ENCODE measurements around the gene MDP1. TPM values are rescaled to one million over a fixed set of nuclear protein-coding genes. Genes with fewer than 3 reads are reported as not detected.
A peak's percentile ranks its signal among the peaks of the same experiment; 100 is the strongest.

MDP1 gene
- polyA plus RNA-seq, 1 of the 3 experiments (the other 2 are of a cell fraction) = 36.7 TPM

GRCh38 chr14:24190416-24190815 lies 25.4 kb downstream of the MDP1 start:
- Histone ChIP-seq H3K4me2 (no peak overlapping the region), H4K20me1 (ENCODE audit: insufficient read depth) (no peaks in the 10 kb centered on the region), H3K4me1 (ENCODE audit: control insufficient read depth in 1 of 2, insufficient read depth in 2 of 2, low read depth in 1 of 2, low read length in 1 of 2) (peaks cover 16 to 28% of the 10 kb centered on the region in 2 experiments), H3K9me2 (no peaks in the 10 kb centered on the region), H3F3A (replicated peaks; ENCODE audit: insufficient read depth) (peaks cover 13% of the 10 kb centered on the region), H3K36me3 (replicated peaks in 1 of 2; ENCODE audit: control insufficient read depth in 1 of 2, insufficient read depth in 2 of 2, low read length in 1 of 2) (peaks cover 34 to 45% of the 10 kb centered on the region in 2 experiments), H3K9ac (no peak overlapping the region), H3K27me3 (ENCODE audit: insufficient read depth) (no peaks in the 10 kb centered on the region), H3K27ac (ENCODE audit: low read depth in 2 of 2, low read length in 1 of 2) (no peak overlapping the region), H3K4me3 (ENCODE audit: low read depth in 2 of 2, low read length in 1 of 2) (no peak overlapping the region), H2AFZ (ENCODE audit: low read depth) (no peak overlapping the region), H3K79me2 (ENCODE audit: insufficient read depth) (peaks cover 57% of the 10 kb centered on the region), H3K9me3 (no peaks in the 10 kb centered on the region)
- TF ChIP-seq MXI1 (IDR thresholded peaks at IDR 0.05; ENCODE audit: low read depth, low read length) = no peak
- TF ChIP-seq USF1 (IDR thresholded peaks at IDR 0.05; ENCODE audit: borderline replicate concordance, low read depth) = no peak
- TF ChIP-seq GABPA (IDR thresholded peaks at IDR 0.05; ENCODE audit: low read depth) = no peak
- TF ChIP-seq TEAD4 (IDR thresholded peaks at IDR 0.05; ENCODE audit: borderline replicate concordance, insufficient read depth) = no peak
- no peak for DNase-seq
- ChIA-PET POLR2A (no interaction called here), CTCF (no interaction called here)
- 96% methylated on average over 6 of the region's 10 CpGs for WGBS (ENCODE audit: low lambda C conversion rate)

GRCh38 chr14:24189460-24189859 lies 26.4 kb downstream of the MDP1 start:
- no peak for DNase-seq
- H3K4me2 ChIP-seq = peak overlapping the region; percentile 98
- no peaks in the 10 kb centered on the region for H3K27me3 ChIP-seq (ENCODE audit: insufficient read depth)
- WGBS (ENCODE audit: low lambda C conversion rate) = 94% methylated on average over 9 of the region's 9 CpGs
- H3K9me2 ChIP-seq = no peaks in the 10 kb centered on the region
- H3K4me3 ChIP-seq (ENCODE audit: low read depth in 2 of 2, low read length in 1 of 2) = no peak overlapping the region
- H4K20me1 ChIP-seq (ENCODE audit: insufficient read depth) = no peaks in the 10 kb centered on the region
- ChIA-PET POLR2A (interaction anchor here (0.6 to 3.2 kb wide), 7 partner anchors 11 to 53 kb away, joined by 3 to 10 read pairs (median 5); partner anchors contain the start of genes CHMP4A, EMC9, PSME2 and RNF31), CTCF (interaction anchor here (0.7 to 2.6 kb wide), 5 partner anchors 9 to 131 kb away, joined by 3 to 8 read pairs (median 5); partner anchors contain the start of genes CIDEB and TINF2)
- H3K4me1 ChIP-seq (ENCODE audit: control insufficient read depth in 1 of 2, insufficient read depth in 2 of 2, low read depth in 1 of 2, low read length in 1 of 2) = peaks cover 12 to 23% of the 10 kb centered on the region in 2 experiments
- H3K9ac ChIP-seq = peak overlapping the region; percentile 57; the same call in 1 of the 2 replicates
- H3K9me3 ChIP-seq = no peaks in the 10 kb centered on the region
- peaks cover 13% of the 10 kb centered on the region for H3F3A ChIP-seq (replicated peaks; ENCODE audit: insufficient read depth)
- H3K79me2 ChIP-seq (ENCODE audit: insufficient read depth) = peaks cover 51% of the 10 kb centered on the region
- H2AFZ ChIP-seq (ENCODE audit: low read depth) = peak overlapping the region; percentile 82; the same call in 1 of the 2 replicates
- peak overlapping the region; percentile 72 to 82 for H3K27ac ChIP-seq (ENCODE audit: low read depth in 2 of 2, low read length in 1 of 2)
- peaks cover 35 to 54% of the 10 kb centered on the region in 2 experiments for H3K36me3 ChIP-seq (replicated peaks in 1 of 2; ENCODE audit: control insufficient read depth in 1 of 2, insufficient read depth in 2 of 2, low read length in 1 of 2)
- TF ChIP-seq JUND (IDR thresholded peaks at IDR 0.05) (no peak), NRF1 (IDR thresholded peaks at IDR 0.05; ENCODE audit: low read depth, low read length) (no peak), CHD2 (IDR thresholded peaks at IDR 0.05; ENCODE audit: low read length, partially characterized antibody) (no peak), ZBTB33 (IDR thresholded peaks at IDR 0.05; ENCODE audit: borderline replicate concordance, low read depth) (no peak), SIN3A (IDR thresholded peaks at IDR 0.05; ENCODE audit: borderline replicate concordance, low read depth, low read length) (no peak), FOXM1 (IDR thresholded peaks at IDR 0.05; ENCODE audit: low read depth) (no peak), MEF2A (IDR thresholded peaks at IDR 0.05; ENCODE audit: borderline replicate concordance, low read depth) (no peak), YY1 (IDR thresholded peaks at IDR 0.05; ENCODE audit: low read depth) (no peak), USF2 (IDR thresholded peaks at IDR 0.05; ENCODE audit: borderline replicate concordance, low read depth, low read length) (no peak), REST (IDR thresholded peaks at IDR 0.05; ENCODE audit: low read depth, low read length) (no peak), IRF3 (IDR thresholded peaks at IDR 0.05; ENCODE audit: low read depth, low read length) (no peak), GATA2 (CRISPR knock-in tag; IDR thresholded peaks at IDR 0.05) (no peak), PBX3 (IDR thresholded peaks at IDR 0.05) (no peak)

Measured in SK-N-SH (cell line).